GM12878 (cell line): ENCODE measurements around the gene RAB13. TPM values are rescaled to one million over a fixed set of nuclear protein-coding genes. Genes with fewer than 3 reads are reported as not detected.

Experiments
- ATAC-seq: fragments of 200-7000 bp; cut with Tn5 transposase; 3 replicates; pipeline ENCODE4 v1.9.1; 2020; ENCODE audit warnings: mild to moderate bottlenecking, moderate library complexity
- BruUV-seq: library from RNA; stranded (reverse); fragments of 400-500 nt; replicated peaks from 2 replicates; lab custom pipeline; 2021; lab: Mats Ljungman, UMichigan
- CTCF ChIA-PET: fragments of 300-600 bp; sonication (Branson Sonifier 250); formaldehyde crosslinking; extraction: SDS; loops from one replicate; lab custom pipeline; 2021; ENCODE audit warnings: inconsistent platforms; lab: Yijun Ruan, JAX
- POLR2A ChIA-PET: fragments of 350-600 bp; formaldehyde crosslinking; extraction: SDS; loops from one replicate; lab custom pipeline; 2021; ENCODE audit warnings: inconsistent platforms; lab: Charles Lee
- RAD21 ChIA-PET: fragments of 300-600 bp; sonication (Branson Sonifier 250); formaldehyde crosslinking; loops from one replicate; lab custom pipeline; 2023; ENCODE audit warnings: antibody characterized with exemption; ENCODE audit not compliant: unreplicated experiment; lab: Charles Lee
- SMC1A ChIA-PET: fragments of 300-600 bp; sonication (Branson Sonifier 250); formaldehyde crosslinking; loops from one replicate; lab custom pipeline; 2023; ENCODE audit not compliant: unreplicated experiment, uncharacterized antibody; lab: Charles Lee
- DNase-seq: peaks from one replicate; pipeline ENCODE4 v3.0.0-alpha.2; 2011; ENCODE audit warnings: low read depth, low spot score
- FAIRE-seq: peaks from 3 replicates; lab custom pipeline; 2011; peaks lifted over from hg19 to GRCh38; lab: Jason Lieb, UNC
- H2AFZ ChIP-seq: 2 replicates; pipeline ENCODE4 v1.6.0; 2011; ENCODE audit warnings: low read depth, low read length, control low read depth; ENCODE audit not compliant: control insufficient read depth
- H3K27ac ChIP-seq: 2 replicates; pipeline ENCODE4 v1.5.1; 2011; ENCODE audit warnings: control low read depth; ENCODE audit not compliant: control insufficient read depth, insufficient read depth
- H3K27me3 ChIP-seq, 2 experiments: replicated peaks in 1 of 2; 2 replicates each; pipeline versions ENCODE4 v1.6.0 to v1.6.1; 2011; ENCODE audit warnings: low read length in 1 of 2; ENCODE audit not compliant: control insufficient read depth in 2 of 2, insufficient read depth in 2 of 2
- H3K36me3 ChIP-seq, 2 experiments: 2 replicates each; pipeline ENCODE4 v1.5.1; 2011; ENCODE audit warnings: low read length in 1 of 2; ENCODE audit not compliant: control insufficient read depth in 2 of 2, insufficient read depth in 2 of 2
- H3K4me1 ChIP-seq: 2 replicates; pipeline ENCODE4 v1.6.1; 2011; ENCODE audit warnings: mild to moderate bottlenecking, low read length, moderate library complexity, mixed read lengths; ENCODE audit not compliant: control insufficient read depth, insufficient read depth
- H3K4me2 ChIP-seq: 2 replicates; pipeline ENCODE4 v1.6.0; 2011; ENCODE audit warnings: control low read depth; ENCODE audit not compliant: control insufficient read depth, insufficient read depth
- H3K4me3 ChIP-seq: fragments of 200-600 bp; sonication (generic); 2 replicates; pipeline ENCODE4 v1.5.1; 2016
- H3K79me2 ChIP-seq: 2 replicates; pipeline ENCODE4 v1.6.0; 2011; ENCODE audit warnings: low read length; ENCODE audit not compliant: control insufficient read depth, insufficient read depth
- H3K9ac ChIP-seq: 2 replicates; pipeline ENCODE4 v1.8.0; 2011; ENCODE audit warnings: low read length, control low read depth, mixed read lengths; ENCODE audit not compliant: control insufficient read depth, insufficient read depth
- H3K9me3 ChIP-seq: replicated peaks from 3 replicates; pipeline ENCODE4 v1.5.1; 2011; ENCODE audit warnings: mild to moderate bottlenecking, low read length; ENCODE audit not compliant: control insufficient read depth, insufficient read depth
- H4K20me1 ChIP-seq: 2 replicates; pipeline ENCODE4 v1.6.0; 2011; ENCODE audit not compliant: control insufficient read depth, insufficient read depth
- CHD4 ChIP-seq: fragments of 200-600 bp; sonication (generic); IDR thresholded peaks from 2 replicates; pipeline ENCODE4 v1.6.1; 2016; ENCODE audit warnings: mild to moderate bottlenecking
- EZH2 ChIP-seq: IDR thresholded peaks from 2 replicates; pipeline ENCODE4 v1.6.1; 2012; ENCODE audit warnings: low read depth, mild to moderate bottlenecking, control low read depth, inconsistent platforms, low read length, borderline replicate concordance; ENCODE audit not compliant: control insufficient read depth
- IKZF2 ChIP-seq, 2 experiments: fragments of 450-650 bp; IDR thresholded peaks; 2 replicates each; pipeline ENCODE4 v1.6.1; 2017; ENCODE audit warnings: mild to moderate bottlenecking in 2 of 2, moderate library complexity in 2 of 2
- MEF2B ChIP-seq: fragments of 450-650 bp; IDR thresholded peaks from 2 replicates; pipeline ENCODE4 v1.6.1; 2018; ENCODE audit warnings: mild to moderate bottlenecking, moderate library complexity; ENCODE audit not compliant: partially characterized antibody, poor library complexity, severe bottlenecking
- NRF1 ChIP-seq: conservative IDR thresholded peaks from 2 replicates; pipeline ENCODE4 v1.6.1; 2011; ENCODE audit warnings: mild to moderate bottlenecking, low read depth, low read length, improper control_type of control experiment
- PAX5 ChIP-seq: IDR thresholded peaks from 2 replicates; pipeline ENCODE4 v1.6.1; 2011; ENCODE audit warnings: low read depth, low read length, borderline replicate concordance
- PAX8 ChIP-seq: fragments of 450-650 bp; IDR thresholded peaks from 2 replicates; pipeline ENCODE4 v1.6.1; 2017; ENCODE audit warnings: mild to moderate bottlenecking, moderate library complexity
- POLR2AphosphoS2 ChIP-seq: IDR thresholded peaks from 2 replicates; pipeline ENCODE4 v1.6.1; 2011; ENCODE audit warnings: low read depth, mild to moderate bottlenecking, low read length, improper control_type of control experiment, moderate library complexity
- SPI1 ChIP-seq: IDR thresholded peaks from 2 replicates; pipeline ENCODE4 v1.6.1; 2011; ENCODE audit warnings: low read depth, mild to moderate bottlenecking, low read length, moderate library complexity, borderline replicate concordance; ENCODE audit not compliant: insufficient read depth
- YY1 ChIP-seq: IDR thresholded peaks from 2 replicates; pipeline ENCODE4 v1.6.1; 2011; ENCODE audit warnings: low read depth, mild to moderate bottlenecking, low read length
- WGBS: methylation state at CpG from one replicate; pipeline ENCODE4 v1.1.6; 2016; ENCODE audit warnings: low lambda C conversion rate; ENCODE audit not compliant: insufficient replicate concordance, insufficient coverage; ENCODE audit errors: missing lambda C conversion rate; 5-methylcytosine and 5-hydroxymethylcytosine counted together
- in situ Hi-C: fragments of 300-500 bp; cut with MboI; formaldehyde crosslinking; loops from 9 replicates; pipeline ENCODE4 v1.14.3; 2018; ENCODE audit warnings: mixed read lengths
- intact Hi-C: fragments of 100-400 bp; cut with micrococcal nuclease; formaldehyde crosslinking; loops from one replicate; pipeline ENCODE4 v1.14.2; 2022; ENCODE audit not compliant: unreplicated experiment
- polyA plus RNA-seq, 11 experiments: library from polyadenylated mRNA; depleted of rRNA in 4 of 11; unstranded in 6 of 11; stranded (reverse) in 5 of 11; fragments of >200 nt; fragmentation: Nextera tagmentation in 4 of 11; fragmentation: Illumina TruSeq in 1 of 11; extraction: Ambion mirVana in 4 of 11; extraction: Trizol in 1 of 11; gene quantifications; 1 replicate in 1 of 11; 2 replicates in 10 of 11; pipeline versions ENCODE4 v1.2.1 to v1.2.3, GENCODE V29; 2011 to 2016; ENCODE audit warnings: inconsistent platforms in 2 of 11, missing spikeins in 2 of 11, low read depth in 1 of 11
- total RNA-seq, 4 experiments: library from RNA; depleted of rRNA in 3 of 4; stranded (reverse); fragments of >200 nt in 3 of 4; fragmentation: Illumina TruSeq in 1 of 4; extraction: Trizol in 1 of 4; gene quantifications; 2 replicates each; pipeline versions ENCODE4 v1.2.1 to v1.2.3, GENCODE V29; 2013 to 2021
- TF ChIP-seq, protein P1 (sequence below), 3 experiments: IDR thresholded peaks in 2 of 3; conservative IDR thresholded peaks in 1 of 3; 2 replicates each; pipeline ENCODE4 v1.5.1; 2011; ENCODE audit warnings: low read depth in 3 of 3, low read length in 3 of 3, mild to moderate bottlenecking in 3 of 3, control low read depth in 2 of 3, moderate library complexity in 2 of 3, inconsistent platforms in 1 of 3, mixed read lengths in 1 of 3; ENCODE audit not compliant: control insufficient read depth in 2 of 3, insufficient read depth in 1 of 3; ENCODE audit errors: extremely low read depth in 1 of 3
- TF ChIP-seq, protein P2 (sequence below): fragments of 150-350 bp; IDR thresholded peaks from 2 replicates; pipeline ENCODE4 v1.6.1; 2016; ENCODE audit warnings: low read depth, low read length
- TF ChIP-seq, protein P3 (sequence below): fragments of 450-650 bp; formaldehyde crosslinking; IDR thresholded peaks from 2 replicates; pipeline ENCODE4 v1.5.0; 2022; ENCODE audit warnings: mild to moderate bottlenecking, missing genetic modification characterization

The RAB13 gene
- total and polyA plus RNA-seq, 10 of the 15 experiments (the other 5 are each of a cell fraction or from before 2014, with no cell fraction given), result 0.75 to 30.7 (median 15.9) TPM

DNA sequence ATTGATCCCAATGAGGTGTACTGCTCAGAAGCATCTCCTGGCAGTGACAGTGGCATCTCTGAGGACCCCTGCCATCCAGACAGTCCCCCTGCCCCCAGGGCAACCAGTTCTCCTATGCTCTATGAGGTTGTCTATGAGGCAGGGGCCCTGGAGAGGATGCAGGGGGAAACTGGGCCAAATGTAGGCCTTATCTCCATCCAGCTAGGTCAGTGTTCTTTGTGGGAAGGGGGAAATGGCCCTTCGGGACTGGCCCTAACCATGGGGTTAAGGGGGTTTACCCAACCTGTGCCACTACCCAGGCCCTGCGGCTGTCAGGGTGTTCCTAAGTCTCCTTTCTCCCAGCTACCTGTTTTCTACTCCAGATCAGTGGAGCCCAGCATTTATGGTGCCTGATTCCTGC, 17.2 kb downstream of the RAB13 start:
- Histone ChIP-seq H2AFZ (no peak overlapping the region), H3K27me3 (no peaks in the 10 kb centered on the region), H3K4me1 (peaks cover 19% of the 10 kb centered on the region), H3K9me3 (no peaks in the 10 kb centered on the region), H3K27ac (peak overlapping the region; percentile 91; the same call in 1 of the 2 replicates), H3K9ac (peak overlapping the region; percentile 94; the same call in 1 of the 2 replicates), H4K20me1 (no peaks in the 10 kb centered on the region), H3K4me3 (peak overlapping the region; percentile 92; the same call in 1 of the 2 replicates), H3K36me3 (peaks cover 5 to 7% of the 10 kb centered on the region in 2 experiments; a peak in 3 of 4 replicates), H3K4me2 (peak overlapping the region; percentile 91), H3K79me2 (peaks cover 27% of the 10 kb centered on the region)
- in situ Hi-C loops (no loop called here), intact Hi-C loops (loop anchor here (5.0 kb wide), 2 partner anchors 147 to 162 kb away; no protein-coding TSS in a partner anchor)
- ChIA-PET POLR2A (interaction anchor here (0.7 to 10.0 kb wide), 5 partner anchors 8 to 129 kb away, joined by 3 to 132 read pairs (median 6); partner anchors contain the start of genes JTB and RAB13), SMC1A (interaction anchor here (1.2 to 7.7 kb wide), 4 partner anchors 8 to 49 kb away, joined by 4 to 82 read pairs (median 23); partner anchors contain the start of genes GATAD2B, JTB and RAB13), CTCF (interaction anchor here (1.2 to 7.1 kb wide), 4 partner anchors 8 to 163 kb away, joined by 3 to 64 read pairs (median 42); partner anchors contain the start of genes JTB and RAB13), RAD21 (interaction anchor here (0.6 to 4.5 kb wide), 3 partner anchors 9 to 24 kb away, joined by 4 to 34 read pairs (median 5); partner anchors contain the start of genes CRTC2, DENND4B and JTB)
- no TSS peak for BruUV-seq
- DNase-seq (no peak), FAIRE-seq (no peak), ATAC-seq (no peak)
- 24% methylated on average over 2 of the region's 2 CpGs for WGBS
- TF ChIP-seq, protein P1, sequence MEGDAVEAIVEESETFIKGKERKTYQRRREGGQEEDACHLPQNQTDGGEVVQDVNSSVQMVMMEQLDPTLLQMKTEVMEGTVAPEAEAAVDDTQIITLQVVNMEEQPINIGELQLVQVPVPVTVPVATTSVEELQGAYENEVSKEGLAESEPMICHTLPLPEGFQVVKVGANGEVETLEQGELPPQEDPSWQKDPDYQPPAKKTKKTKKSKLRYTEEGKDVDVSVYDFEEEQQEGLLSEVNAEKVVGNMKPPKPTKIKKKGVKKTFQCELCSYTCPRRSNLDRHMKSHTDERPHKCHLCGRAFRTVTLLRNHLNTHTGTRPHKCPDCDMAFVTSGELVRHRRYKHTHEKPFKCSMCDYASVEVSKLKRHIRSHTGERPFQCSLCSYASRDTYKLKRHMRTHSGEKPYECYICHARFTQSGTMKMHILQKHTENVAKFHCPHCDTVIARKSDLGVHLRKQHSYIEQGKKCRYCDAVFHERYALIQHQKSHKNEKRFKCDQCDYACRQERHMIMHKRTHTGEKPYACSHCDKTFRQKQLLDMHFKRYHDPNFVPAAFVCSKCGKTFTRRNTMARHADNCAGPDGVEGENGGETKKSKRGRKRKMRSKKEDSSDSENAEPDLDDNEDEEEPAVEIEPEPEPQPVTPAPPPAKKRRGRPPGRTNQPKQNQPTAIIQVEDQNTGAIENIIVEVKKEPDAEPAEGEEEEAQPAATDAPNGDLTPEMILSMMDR (IDR thresholded peaks at IDR 0.05 in 2 of 3, conservative IDR thresholded peaks at IDR 0.05 in 1 of 3; ENCODE audit: control insufficient read depth in 2 of 3, extremely low read depth in 1 of 3, insufficient read depth in 1 of 3, low read depth in 3 of 3, low read length in 3 of 3), result no peak
- TF ChIP-seq IKZF2 (IDR thresholded peaks at IDR 0.05) (no peak), POLR2AphosphoS2 (no peak), MEF2B (no peak), NRF1 (no peak), SPI1 (no peak), PAX5 (no peak), CHD4 (no peak), PAX8 (no peak), YY1 (no peak), EZH2 (no peak)
- TF ChIP-seq, protein P2, sequence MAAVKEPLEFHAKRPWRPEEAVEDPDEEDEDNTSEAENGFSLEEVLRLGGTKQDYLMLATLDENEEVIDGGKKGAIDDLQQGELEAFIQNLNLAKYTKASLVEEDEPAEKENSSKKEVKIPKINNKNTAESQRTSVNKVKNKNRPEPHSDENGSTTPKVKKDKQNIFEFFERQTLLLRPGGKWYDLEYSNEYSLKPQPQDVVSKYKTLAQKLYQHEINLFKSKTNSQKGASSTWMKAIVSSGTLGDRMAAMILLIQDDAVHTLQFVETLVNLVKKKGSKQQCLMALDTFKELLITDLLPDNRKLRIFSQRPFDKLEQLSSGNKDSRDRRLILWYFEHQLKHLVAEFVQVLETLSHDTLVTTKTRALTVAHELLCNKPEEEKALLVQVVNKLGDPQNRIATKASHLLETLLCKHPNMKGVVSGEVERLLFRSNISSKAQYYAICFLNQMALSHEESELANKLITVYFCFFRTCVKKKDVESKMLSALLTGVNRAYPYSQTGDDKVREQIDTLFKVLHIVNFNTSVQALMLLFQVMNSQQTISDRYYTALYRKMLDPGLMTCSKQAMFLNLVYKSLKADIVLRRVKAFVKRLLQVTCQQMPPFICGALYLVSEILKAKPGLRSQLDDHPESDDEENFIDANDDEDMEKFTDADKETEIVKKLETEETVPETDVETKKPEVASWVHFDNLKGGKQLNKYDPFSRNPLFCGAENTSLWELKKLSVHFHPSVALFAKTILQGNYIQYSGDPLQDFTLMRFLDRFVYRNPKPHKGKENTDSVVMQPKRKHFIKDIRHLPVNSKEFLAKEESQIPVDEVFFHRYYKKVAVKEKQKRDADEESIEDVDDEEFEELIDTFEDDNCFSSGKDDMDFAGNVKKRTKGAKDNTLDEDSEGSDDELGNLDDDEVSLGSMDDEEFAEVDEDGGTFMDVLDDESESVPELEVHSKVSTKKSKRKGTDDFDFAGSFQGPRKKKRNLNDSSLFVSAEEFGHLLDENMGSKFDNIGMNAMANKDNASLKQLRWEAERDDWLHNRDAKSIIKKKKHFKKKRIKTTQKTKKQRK, result no peak
- TF ChIP-seq, protein P3, sequence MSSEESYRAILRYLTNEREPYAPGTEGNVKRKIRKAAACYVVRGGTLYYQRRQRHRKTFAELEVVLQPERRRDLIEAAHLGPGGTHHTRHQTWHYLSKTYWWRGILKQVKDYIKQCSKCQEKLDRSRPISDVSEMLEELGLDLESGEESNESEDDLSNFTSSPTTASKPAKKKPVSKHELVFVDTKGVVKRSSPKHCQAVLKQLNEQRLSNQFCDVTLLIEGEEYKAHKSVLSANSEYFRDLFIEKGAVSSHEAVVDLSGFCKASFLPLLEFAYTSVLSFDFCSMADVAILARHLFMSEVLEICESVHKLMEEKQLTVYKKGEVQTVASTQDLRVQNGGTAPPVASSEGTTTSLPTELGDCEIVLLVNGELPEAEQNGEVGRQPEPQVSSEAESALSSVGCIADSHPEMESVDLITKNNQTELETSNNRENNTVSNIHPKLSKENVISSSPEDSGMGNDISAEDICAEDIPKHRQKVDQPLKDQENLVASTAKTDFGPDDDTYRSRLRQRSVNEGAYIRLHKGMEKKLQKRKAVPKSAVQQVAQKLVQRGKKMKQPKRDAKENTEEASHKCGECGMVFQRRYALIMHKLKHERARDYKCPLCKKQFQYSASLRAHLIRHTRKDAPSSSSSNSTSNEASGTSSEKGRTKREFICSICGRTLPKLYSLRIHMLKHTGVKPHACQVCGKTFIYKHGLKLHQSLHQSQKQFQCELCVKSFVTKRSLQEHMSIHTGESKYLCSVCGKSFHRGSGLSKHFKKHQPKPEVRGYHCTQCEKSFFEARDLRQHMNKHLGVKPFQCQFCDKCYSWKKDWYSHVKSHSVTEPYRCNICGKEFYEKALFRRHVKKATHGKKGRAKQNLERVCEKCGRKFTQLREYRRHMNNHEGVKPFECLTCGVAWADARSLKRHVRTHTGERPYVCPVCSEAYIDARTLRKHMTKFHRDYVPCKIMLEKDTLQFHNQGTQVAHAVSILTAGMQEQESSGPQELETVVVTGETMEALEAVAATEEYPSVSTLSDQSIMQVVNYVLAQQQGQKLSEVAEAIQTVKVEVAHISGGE (CRISPR knock-in tag), result no peak
